ENCODE measurements around the gene CEP128. TPM values are rescaled to one million over a fixed set of nuclear protein-coding genes. Genes with fewer than 3 reads are reported as not detected.

The CEP128 gene
- total and polyA plus RNA-seq, 8 donors = 1.1 to 240 (median 2.6) TPM

- DNase-seq = no peak
- Histone ChIP-seq H3K4me1 (peaks cover 0 to 1% (median 0%) of the 10 kb centered on the region in 4 donors), H3K27ac (no peak overlapping the region), H3K27me3 (no peaks in the 10 kb centered on the region), H3K4me3 (no peak overlapping the region), H3K36me3 (no peaks in the 10 kb centered on the region), H3K9me3 (no peaks in the 10 kb centered on the region)
- intact Hi-C loops (cut with DNase I; ENCODE audit: low total_unique reads) = loop anchor here (5.0 kb wide), 1 partner anchor 788 kb away; no protein-coding TSS in a partner anchor
- TF ChIP-seq POLR2A (IDR thresholded peaks at IDR 0.05) (no peak), EP300 (IDR thresholded peaks at IDR 0.05) (no peak), POLR2AphosphoS5 (IDR thresholded peaks at IDR 0.05) (no peak), CTCF (IDR thresholded peaks at IDR 0.05) (no peak)
- WGBS, 5 donors = 85 to 95% (median 91%) methylated on average over 2 of the region's 2 CpGs
Observed at GRCh38 chr14:80844872-80845271, 96.7 kb downstream of the CEP128 start.

DNA sequence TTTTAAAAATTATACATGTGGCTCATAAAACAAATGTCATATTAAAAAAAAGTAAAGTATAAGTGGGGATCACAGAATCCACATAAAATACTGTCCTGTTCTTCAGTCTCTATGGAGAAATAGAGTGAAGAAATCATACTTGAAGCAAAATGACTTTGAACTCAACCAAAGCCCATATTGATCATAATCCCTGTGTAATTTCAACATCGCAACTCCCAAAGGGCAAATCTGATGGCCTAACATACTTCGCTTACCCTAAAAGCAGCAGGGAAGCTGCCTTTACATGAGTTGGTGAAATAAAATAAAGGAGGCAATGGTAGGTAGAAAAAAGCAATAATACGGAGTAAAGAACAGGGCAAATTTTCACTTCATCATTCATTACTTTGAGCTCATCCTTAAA, 101.8 kb downstream of the CEP128 start:
- DNase-seq = no peak
- Histone ChIP-seq H3K36me3 (no peaks in the 10 kb centered on the region), H3K4me3 (no peak overlapping the region), H3K27ac (no peak overlapping the region), H3K27me3 (no peaks in the 10 kb centered on the region), H3K4me1 (no peaks in the 10 kb centered on the region), H3K9me3 (no peaks in the 10 kb centered on the region)
- intact Hi-C loops (cut with DNase I; ENCODE audit: low total_unique reads) = no loop called here
- TF ChIP-seq CTCF (IDR thresholded peaks at IDR 0.05) = no peak
- TF ChIP-seq POLR2AphosphoS5 (IDR thresholded peaks at IDR 0.05) = no peak
- TF ChIP-seq EP300 (IDR thresholded peaks at IDR 0.05) = no peak
- TF ChIP-seq POLR2A (IDR thresholded peaks at IDR 0.05) = no peak
- 84 to 99% (median 98%) methylated on average over 3 of the region's 3 CpGs for WGBS, 5 donors

DNA sequence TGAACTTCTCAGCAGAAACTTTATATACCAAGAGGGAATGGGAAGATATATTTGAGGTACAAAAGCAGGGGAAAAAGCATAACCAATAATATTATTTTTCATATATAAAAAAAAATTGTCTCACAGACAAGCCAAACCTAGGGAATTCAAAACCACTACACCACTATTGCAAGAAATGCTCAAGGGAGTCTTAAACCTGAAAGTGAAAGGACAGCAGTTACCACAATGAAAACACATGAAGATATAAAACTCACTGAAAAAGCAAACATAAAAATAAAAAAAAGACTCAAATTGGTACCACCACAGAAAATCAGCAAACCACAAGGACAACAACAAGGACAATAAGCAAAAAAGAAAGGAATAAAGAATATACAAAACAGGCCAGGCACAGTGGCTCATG, 131.9 kb downstream of the CEP128 start:
- intact Hi-C loops (cut with DNase I; ENCODE audit: low total_unique reads) = no loop called here
- H3K4me1 ChIP-seq = no peaks in the 10 kb centered on the region
- TF ChIP-seq POLR2A (IDR thresholded peaks at IDR 0.05) (no peak), EP300 (IDR thresholded peaks at IDR 0.05) (no peak), POLR2AphosphoS5 (IDR thresholded peaks at IDR 0.05) (no peak), CTCF (IDR thresholded peaks at IDR 0.05) (no peak)
- H3K27ac ChIP-seq = no peak overlapping the region
- H3K36me3 ChIP-seq = no peaks in the 10 kb centered on the region
- no peak overlapping the region for H3K4me3 ChIP-seq
- H3K9me3 ChIP-seq = peaks cover 0 to 14% (median 0%) of the 10 kb centered on the region in 4 donors
- H3K27me3 ChIP-seq = no peaks in the 10 kb centered on the region
- DNase-seq = no peak

GRCh38 chr14:80805136-80805535, 136.4 kb downstream of the CEP128 start:
- H3K9me3 ChIP-seq = peaks cover 0 to 18% (median 1%) of the 10 kb centered on the region in 4 donors
- no peak overlapping the region for H3K27ac ChIP-seq
- H3K4me1 ChIP-seq = no peaks in the 10 kb centered on the region
- H3K27me3 ChIP-seq = no peaks in the 10 kb centered on the region
- intact Hi-C loops (cut with DNase I; ENCODE audit: low total_unique reads) = no loop called here
- 71 to 92% (median 75%) methylated on average over 1 of the region's 1 CpG for WGBS, 5 donors
- H3K36me3 ChIP-seq = no peaks in the 10 kb centered on the region
- DNase-seq = no peak
- TF ChIP-seq EP300 (IDR thresholded peaks at IDR 0.05) = no peak
- no peak for TF ChIP-seq POLR2A (IDR thresholded peaks at IDR 0.05)
- no peak for TF ChIP-seq POLR2AphosphoS5 (IDR thresholded peaks at IDR 0.05)
- TF ChIP-seq CTCF (IDR thresholded peaks at IDR 0.05) = no peak
- no peak overlapping the region for H3K4me3 ChIP-seq

Measured in stomach (tissue), 9 donors.